ENCODE measurements around the gene SGK2. TPM values are rescaled to one million over a fixed set of nuclear protein-coding genes. Genes with fewer than 3 reads are reported as not detected.

Gene SGK2
- total RNA-seq, 1 experiment from 2014 or later, result not detected

GRCh38 chr20:43560974-43561373 is 2.1 kb downstream of the SGK2 start:
- Histone ChIP-seq H3K4me1 (replicated peaks) (no peaks in the 10 kb centered on the region), H3K36me3 (no peaks in the 10 kb centered on the region), H3K27me3 (replicated peaks) (no peaks in the 10 kb centered on the region), H3K9me3 (replicated peaks) (no peaks in the 10 kb centered on the region), H3K27ac (no peak overlapping the region), H3K4me3 (no peak overlapping the region)
- DNase-seq (ENCODE audit: low read depth in 1 of 2, low spot score in 2 of 2), result no peak

DNA sequence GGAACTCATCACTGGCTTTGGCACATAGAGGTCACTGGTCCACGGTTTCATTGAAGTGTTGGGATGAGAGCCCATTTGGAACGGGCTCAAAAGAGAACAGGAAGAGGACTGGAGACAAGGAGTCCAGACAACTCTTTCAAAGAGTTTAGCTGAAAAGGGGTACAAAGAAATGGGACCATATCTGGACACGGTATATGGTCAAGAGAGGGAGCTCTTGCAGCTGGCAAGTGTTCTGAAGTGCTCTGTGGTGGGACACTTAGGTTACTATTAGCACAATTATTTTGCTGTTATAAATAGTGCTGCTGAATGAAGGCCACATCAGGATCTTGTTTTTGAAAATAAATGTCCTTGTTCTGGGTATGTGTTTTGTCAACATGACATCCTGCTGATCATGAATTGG is 4.6 kb downstream of the SGK2 start:
- DNase-seq (ENCODE audit: low read depth in 1 of 2, low spot score in 2 of 2), result no peak
- no peak overlapping the region for H3K4me3 ChIP-seq

DNA sequence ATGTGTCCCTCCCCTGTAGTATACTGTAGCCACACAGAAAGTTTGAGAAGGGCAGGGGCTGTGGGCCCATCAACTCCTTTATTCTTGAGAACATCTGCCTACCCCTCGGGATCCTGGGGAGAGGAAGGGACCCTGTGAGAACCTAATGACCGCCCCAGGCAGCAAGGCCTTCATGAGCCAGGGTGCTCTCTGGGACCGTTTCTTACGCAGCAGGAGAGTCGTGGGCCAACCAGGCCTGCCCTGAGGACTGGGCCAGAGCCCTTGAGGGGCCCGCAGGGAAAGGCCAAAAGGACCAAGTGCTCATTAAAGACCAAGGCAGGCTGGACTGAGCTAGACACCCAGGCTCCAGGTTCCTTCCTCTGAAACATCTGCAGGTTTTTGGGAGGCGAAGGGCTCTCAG is 5.2 kb downstream of the SGK2 start:
- H3K27ac ChIP-seq, result no peak overlapping the region
- H3K4me3 ChIP-seq, result no peak overlapping the region
- no peak for DNase-seq (ENCODE audit: low read depth in 1 of 2, low spot score in 2 of 2)
- H3K27me3 ChIP-seq (replicated peaks), result no peaks in the 10 kb centered on the region
- no peaks in the 10 kb centered on the region for H3K9me3 ChIP-seq (replicated peaks)
- no peaks in the 10 kb centered on the region for H3K4me1 ChIP-seq (replicated peaks)
- H3K36me3 ChIP-seq, result no peaks in the 10 kb centered on the region

More for the DNA sequence above, 4.6 kb downstream of the SGK2 start:
- Histone ChIP-seq H3K27ac (no peak overlapping the region), H3K36me3 (no peaks in the 10 kb centered on the region), H3K27me3 (replicated peaks) (no peaks in the 10 kb centered on the region), H3K9me3 (replicated peaks) (no peaks in the 10 kb centered on the region), H3K4me1 (replicated peaks) (no peaks in the 10 kb centered on the region)

DNA sequence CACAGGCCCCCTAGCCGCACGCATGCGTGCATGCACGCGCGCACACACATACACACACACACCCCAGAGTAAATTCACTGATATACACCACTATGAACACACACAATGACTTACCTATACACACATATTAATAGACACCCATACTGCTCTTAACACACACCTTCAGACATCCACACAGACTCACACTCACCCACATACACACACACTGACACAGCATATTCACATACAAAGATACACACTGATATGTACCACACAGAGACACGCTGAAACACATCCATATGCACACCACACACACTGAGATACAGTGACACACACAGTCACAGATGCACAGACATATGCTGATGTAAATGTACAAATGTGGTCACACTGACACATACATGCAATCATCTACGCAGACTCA is 5.6 kb downstream of the SGK2 start:
- no peak for DNase-seq (ENCODE audit: low read depth in 1 of 2, low spot score in 2 of 2)
- no peaks in the 10 kb centered on the region for H3K9me3 ChIP-seq (replicated peaks)
- no peaks in the 10 kb centered on the region for H3K27me3 ChIP-seq (replicated peaks)
- H3K36me3 ChIP-seq, result no peaks in the 10 kb centered on the region
- H3K27ac ChIP-seq, result no peak overlapping the region
- no peaks in the 10 kb centered on the region for H3K4me1 ChIP-seq (replicated peaks)
- H3K4me3 ChIP-seq, result no peak overlapping the region

DNA sequence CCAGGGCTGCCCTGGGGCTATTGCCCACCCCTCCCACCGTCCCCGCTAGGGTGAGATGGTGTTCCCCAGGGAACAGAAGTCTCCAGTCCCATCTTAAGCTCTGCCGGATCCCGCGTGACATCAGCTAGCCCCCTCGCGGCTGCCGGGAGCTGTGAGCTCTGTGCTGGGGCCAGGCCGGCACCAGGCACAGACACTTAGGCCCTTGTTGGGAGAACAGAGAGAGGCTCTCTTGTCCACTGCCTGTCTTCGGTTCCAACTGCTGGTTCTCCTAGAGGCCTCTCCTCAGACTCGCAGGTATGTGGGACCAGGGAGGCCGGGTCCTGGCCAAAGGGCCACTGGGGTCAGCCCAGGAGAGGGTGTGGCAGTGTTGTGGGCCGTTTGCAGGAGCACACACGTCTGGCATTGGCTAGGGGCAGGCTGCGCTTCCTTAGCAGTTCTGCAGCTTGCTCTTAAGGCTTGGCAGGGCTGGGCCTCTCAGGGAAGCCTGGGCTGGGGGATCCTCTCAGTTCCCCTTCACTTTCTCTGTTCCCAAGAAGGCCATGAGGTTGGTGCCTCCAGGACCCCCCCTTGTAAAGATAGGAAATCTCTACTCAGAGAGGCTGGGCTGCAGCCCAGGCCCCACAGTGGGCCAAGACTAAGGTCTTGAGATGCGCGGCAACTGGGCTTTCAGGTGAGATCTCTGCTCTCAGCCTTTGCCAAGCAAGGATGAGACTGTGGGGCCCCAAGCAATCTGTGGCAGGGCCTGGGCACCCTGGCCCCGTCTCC is 6.3 kb downstream of the SGK2 start:
- no peak for DNase-seq (ENCODE audit: low read depth in 1 of 2, low spot score in 2 of 2)
- Histone ChIP-seq H3K36me3 (no peaks in the 10 kb centered on the region), H3K27me3 (replicated peaks) (no peaks in the 10 kb centered on the region), H3K4me1 (replicated peaks) (no peaks in the 10 kb centered on the region), H3K4me3 (no peak overlapping the region), H3K27ac (no peak overlapping the region), H3K9me3 (replicated peaks) (no peaks in the 10 kb centered on the region)

DNA sequence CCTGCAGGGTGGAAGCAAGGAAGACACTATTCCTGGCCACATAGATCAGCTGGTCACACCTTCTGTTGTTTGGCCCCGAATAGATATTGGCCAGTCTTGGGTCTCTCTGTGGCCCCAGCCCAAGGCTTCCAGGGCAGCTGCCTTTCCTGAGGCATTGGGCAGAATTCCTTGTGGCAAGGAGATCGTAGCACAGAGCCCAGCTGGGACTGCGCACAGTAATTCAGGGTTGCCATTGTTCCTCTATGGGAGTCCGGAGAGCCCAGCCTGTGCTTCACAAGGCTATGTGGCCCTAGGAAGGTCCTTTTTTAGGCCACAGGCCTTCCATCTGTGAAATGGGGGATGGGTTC is 6.9 kb downstream of the SGK2 start:
- no peaks in the 10 kb centered on the region for H3K9me3 ChIP-seq (replicated peaks)
- no peak overlapping the region for H3K4me3 ChIP-seq
- no peak overlapping the region for H3K27ac ChIP-seq
- H3K27me3 ChIP-seq (replicated peaks), result no peaks in the 10 kb centered on the region; the same call in 1 of the 2 replicates
- no peaks in the 10 kb centered on the region for H3K36me3 ChIP-seq
- no peak for DNase-seq (ENCODE audit: low read depth in 1 of 2, low spot score in 2 of 2)
- no peaks in the 10 kb centered on the region for H3K4me1 ChIP-seq (replicated peaks)

GRCh38 chr20:43567477-43567876 is 8.7 kb downstream of the SGK2 start:
- H3K9me3 ChIP-seq (replicated peaks), result no peaks in the 10 kb centered on the region
- H3K27ac ChIP-seq, result no peak overlapping the region
- H3K27me3 ChIP-seq (replicated peaks), result no peaks in the 10 kb centered on the region; the same call in 1 of the 2 replicates
- no peaks in the 10 kb centered on the region for H3K36me3 ChIP-seq
- no peak overlapping the region for H3K4me3 ChIP-seq
- no peaks in the 10 kb centered on the region for H3K4me1 ChIP-seq (replicated peaks)
- DNase-seq (ENCODE audit: low read depth in 1 of 2, low spot score in 2 of 2), result no peak

DNA sequence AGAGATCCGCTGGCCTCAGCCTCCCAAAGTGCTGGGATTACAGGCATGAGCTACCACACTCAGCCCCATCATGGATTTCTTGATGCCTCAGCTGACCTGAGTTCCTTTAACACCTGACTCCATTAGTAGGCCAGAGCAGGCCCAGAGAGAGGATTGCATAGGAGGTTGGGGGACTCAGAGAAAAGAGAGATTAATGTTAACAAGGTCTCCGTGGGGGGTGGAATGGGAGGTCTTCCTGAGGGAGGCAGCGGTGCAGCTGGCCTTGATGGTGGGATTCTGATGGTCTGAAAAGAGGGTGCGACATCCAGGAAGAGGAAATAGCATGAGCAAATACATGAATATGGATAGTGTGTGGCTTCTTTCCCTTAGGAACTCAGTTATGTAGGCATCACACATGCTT is 9.9 kb downstream of the SGK2 start:
- no peak overlapping the region for H3K27ac ChIP-seq
- H3K36me3 ChIP-seq, result no peaks in the 10 kb centered on the region
- DNase-seq (ENCODE audit: low read depth in 1 of 2, low spot score in 2 of 2), result no peak
- no peaks in the 10 kb centered on the region for H3K4me1 ChIP-seq (replicated peaks)
- H3K4me3 ChIP-seq, result no peak overlapping the region
- no peaks in the 10 kb centered on the region; the same call in 1 of the 2 replicates for H3K27me3 ChIP-seq (replicated peaks)
- no peaks in the 10 kb centered on the region for H3K9me3 ChIP-seq (replicated peaks)

DNA sequence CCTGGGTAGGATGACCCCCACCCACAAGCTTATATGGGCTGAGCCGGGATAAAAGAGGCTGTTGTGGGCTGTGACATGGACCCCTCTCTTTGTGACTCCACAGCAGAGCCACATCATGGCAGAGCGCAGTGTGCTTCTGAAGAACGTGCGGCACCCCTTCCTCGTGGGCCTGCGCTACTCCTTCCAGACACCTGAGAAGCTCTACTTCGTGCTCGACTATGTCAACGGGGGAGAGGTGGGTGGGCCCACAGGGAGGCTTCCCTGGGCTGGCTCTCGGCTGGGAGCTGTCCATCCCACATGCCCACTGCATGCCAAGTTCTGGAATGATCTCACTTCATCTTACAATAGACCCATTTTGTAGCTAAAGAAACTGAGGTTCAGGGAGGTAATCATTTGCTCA is 10.5 kb downstream of the SGK2 start:
- DNase-seq (ENCODE audit: low read depth in 1 of 2, low spot score in 2 of 2), result no peak
- Histone ChIP-seq H3K27me3 (replicated peaks) (no peaks in the 10 kb centered on the region; the same call in 1 of the 2 replicates), H3K27ac (no peak overlapping the region), H3K4me3 (no peak overlapping the region), H3K4me1 (replicated peaks) (no peaks in the 10 kb centered on the region), H3K9me3 (replicated peaks) (no peaks in the 10 kb centered on the region), H3K36me3 (no peaks in the 10 kb centered on the region)

GRCh38 chr20:43570496-43570895 is 11.7 kb downstream of the SGK2 start:
- Histone ChIP-seq H3K9me3 (replicated peaks) (no peaks in the 10 kb centered on the region), H3K4me3 (no peak overlapping the region), H3K27me3 (replicated peaks) (no peaks in the 10 kb centered on the region; the same call in 1 of the 2 replicates), H3K36me3 (no peaks in the 10 kb centered on the region), H3K4me1 (replicated peaks) (no peaks in the 10 kb centered on the region), H3K27ac (no peak overlapping the region)
- DNase-seq (ENCODE audit: low read depth in 1 of 2, low spot score in 2 of 2), result no peak

DNA sequence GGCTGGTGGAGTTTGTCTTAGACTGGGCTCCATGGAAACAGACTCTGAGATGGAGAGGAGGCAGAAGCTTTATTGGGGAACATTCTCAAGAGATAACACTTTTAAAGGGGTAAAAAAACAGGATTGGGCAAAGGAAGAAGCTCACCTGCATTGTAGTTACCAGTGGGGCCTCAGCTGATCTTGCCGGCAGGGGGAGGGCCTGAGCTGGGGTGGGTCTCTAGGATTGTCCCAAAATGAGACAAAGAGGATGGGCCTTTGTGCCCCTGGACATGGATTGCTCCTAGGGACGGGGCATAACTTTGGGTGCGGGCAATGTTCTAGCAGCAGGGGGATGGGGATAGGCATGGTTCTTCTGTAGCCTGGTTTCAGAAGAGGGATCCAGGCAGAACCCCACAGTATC is 12.5 kb downstream of the SGK2 start:
- Histone ChIP-seq H3K36me3 (no peaks in the 10 kb centered on the region), H3K9me3 (replicated peaks) (no peaks in the 10 kb centered on the region), H3K4me1 (replicated peaks) (no peaks in the 10 kb centered on the region), H3K4me3 (no peak overlapping the region), H3K27ac (no peak overlapping the region), H3K27me3 (replicated peaks) (no peaks in the 10 kb centered on the region; the same call in 1 of the 2 replicates)
- no peak for DNase-seq (ENCODE audit: low read depth in 1 of 2, low spot score in 2 of 2)

DNA sequence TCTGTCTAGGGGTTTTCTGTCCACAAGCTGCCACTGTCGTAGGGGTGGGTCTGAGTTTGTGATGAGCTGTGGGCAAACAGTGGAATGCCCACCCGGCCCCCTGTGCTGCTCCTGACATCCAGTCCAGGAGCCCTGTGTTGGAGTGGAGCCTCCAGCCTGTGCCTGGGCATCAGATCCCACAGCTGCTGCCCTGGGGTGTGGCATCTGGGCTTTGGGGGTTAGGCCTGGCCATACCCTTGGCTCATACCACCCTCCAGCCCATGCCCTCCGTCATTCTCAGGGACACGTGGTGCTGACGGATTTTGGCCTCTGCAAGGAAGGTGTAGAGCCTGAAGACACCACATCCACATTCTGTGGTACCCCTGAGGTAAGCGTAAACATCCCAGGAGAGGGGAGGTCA is 12.9 kb downstream of the SGK2 start:
- Histone ChIP-seq H3K9me3 (replicated peaks) (no peaks in the 10 kb centered on the region), H3K4me3 (no peak overlapping the region), H3K27me3 (replicated peaks) (no peaks in the 10 kb centered on the region; the same call in 1 of the 2 replicates), H3K4me1 (replicated peaks) (no peaks in the 10 kb centered on the region), H3K27ac (no peak overlapping the region), H3K36me3 (no peaks in the 10 kb centered on the region)
- no peak for DNase-seq (ENCODE audit: low read depth in 1 of 2, low spot score in 2 of 2)

DNA sequence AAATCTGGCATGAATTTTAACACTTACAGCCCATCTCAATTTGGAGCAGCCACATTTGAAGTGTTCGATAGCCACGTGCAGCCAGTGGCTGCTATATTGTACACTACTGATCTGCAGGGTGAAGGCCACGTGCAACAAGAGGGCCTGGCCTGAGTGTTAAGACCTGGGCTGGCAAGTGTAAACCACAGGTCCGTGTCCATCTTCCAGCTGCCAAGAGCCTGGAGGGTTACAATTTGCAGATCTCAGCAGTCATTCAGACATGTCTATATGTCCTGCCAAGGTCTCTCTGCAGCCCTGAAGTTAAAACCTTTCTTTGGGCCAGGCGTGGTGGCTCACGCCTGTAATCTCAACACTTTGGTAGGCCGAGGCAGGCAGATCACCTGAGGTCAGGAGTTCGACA is 14.1 kb downstream of the SGK2 start:
- Histone ChIP-seq H3K4me1 (replicated peaks) (no peaks in the 10 kb centered on the region), H3K4me3 (no peak overlapping the region), H3K36me3 (no peaks in the 10 kb centered on the region), H3K9me3 (replicated peaks) (no peaks in the 10 kb centered on the region), H3K27me3 (replicated peaks) (no peaks in the 10 kb centered on the region; the same call in 1 of the 2 replicates), H3K27ac (no peak overlapping the region)
- no peak for DNase-seq (ENCODE audit: low read depth in 1 of 2, low spot score in 2 of 2)

DNA sequence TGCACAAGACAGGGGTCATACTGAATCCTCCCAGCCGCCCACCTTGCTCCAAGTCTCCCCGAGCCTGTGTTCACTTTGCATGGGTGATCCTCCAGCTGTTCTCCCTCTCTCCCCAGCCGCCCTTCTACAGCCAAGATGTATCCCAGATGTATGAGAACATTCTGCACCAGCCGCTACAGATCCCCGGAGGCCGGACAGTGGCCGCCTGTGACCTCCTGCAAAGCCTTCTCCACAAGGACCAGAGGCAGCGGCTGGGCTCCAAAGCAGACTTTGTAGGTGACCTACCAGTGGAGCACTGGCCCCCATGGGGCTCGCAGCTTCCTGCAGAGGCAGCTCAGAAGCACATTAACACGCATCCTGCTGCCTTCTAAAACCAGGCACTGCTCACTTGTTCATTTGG is 17.3 kb downstream of the SGK2 start:
- H3K9me3 ChIP-seq (replicated peaks), result no peaks in the 10 kb centered on the region
- H3K27me3 ChIP-seq (replicated peaks), result no peaks in the 10 kb centered on the region
- no peak overlapping the region for H3K27ac ChIP-seq
- no peaks in the 10 kb centered on the region for H3K36me3 ChIP-seq
- no peaks in the 10 kb centered on the region for H3K4me1 ChIP-seq (replicated peaks)
- no peak overlapping the region for H3K4me3 ChIP-seq
- DNase-seq (ENCODE audit: low read depth in 1 of 2, low spot score in 2 of 2), result no peak

Measured in SJSA1 (cell line).